Ectodermal cell (in vitro differentiated cells): ENCODE measurements around the gene LRTM2.

ENCODE experiments used
- H3K27ac ChIP-seq: 2 replicates; pipeline ENCODE4 v1.7.0; 2013; ENCODE audit warnings: mild to moderate bottlenecking, low read depth, low read length; ENCODE audit not compliant: insufficient read depth, poor library complexity, severe bottlenecking
- H3K27me3 ChIP-seq: 2 replicates; pipeline ENCODE4 v1.7.0; 2013; ENCODE audit warnings: mild to moderate bottlenecking, low read length; ENCODE audit not compliant: insufficient read depth, control insufficient read depth, poor library complexity, severe bottlenecking
- H3K36me3 ChIP-seq: one replicate; pipeline ENCODE4 v1.7.0; 2013; ENCODE audit warnings: low read length; ENCODE audit not compliant: control insufficient read depth, insufficient read depth
- H3K4me1 ChIP-seq: one replicate; pipeline ENCODE4 v1.7.0; 2013; ENCODE audit warnings: low read length; ENCODE audit not compliant: control insufficient read depth, insufficient read depth
- H3K4me3 ChIP-seq: 2 replicates; pipeline ENCODE4 v1.7.0; 2013; ENCODE audit warnings: low read depth, low read length, control low read depth; ENCODE audit not compliant: insufficient read depth
- H3K9me3 ChIP-seq: 2 replicates; pipeline ENCODE4 v1.7.0; 2013; ENCODE audit warnings: mild to moderate bottlenecking, low read length, moderate library complexity; ENCODE audit not compliant: control insufficient read depth
- WGBS, 2 experiments: methylation state at CpG; one replicate each; pipeline ENCODE4 v1.1.7; 2013; ENCODE audit warnings: missing lambda C conversion rate in 2 of 2; 5-methylcytosine and 5-hydroxymethylcytosine counted together

Gene LRTM2

DNA sequence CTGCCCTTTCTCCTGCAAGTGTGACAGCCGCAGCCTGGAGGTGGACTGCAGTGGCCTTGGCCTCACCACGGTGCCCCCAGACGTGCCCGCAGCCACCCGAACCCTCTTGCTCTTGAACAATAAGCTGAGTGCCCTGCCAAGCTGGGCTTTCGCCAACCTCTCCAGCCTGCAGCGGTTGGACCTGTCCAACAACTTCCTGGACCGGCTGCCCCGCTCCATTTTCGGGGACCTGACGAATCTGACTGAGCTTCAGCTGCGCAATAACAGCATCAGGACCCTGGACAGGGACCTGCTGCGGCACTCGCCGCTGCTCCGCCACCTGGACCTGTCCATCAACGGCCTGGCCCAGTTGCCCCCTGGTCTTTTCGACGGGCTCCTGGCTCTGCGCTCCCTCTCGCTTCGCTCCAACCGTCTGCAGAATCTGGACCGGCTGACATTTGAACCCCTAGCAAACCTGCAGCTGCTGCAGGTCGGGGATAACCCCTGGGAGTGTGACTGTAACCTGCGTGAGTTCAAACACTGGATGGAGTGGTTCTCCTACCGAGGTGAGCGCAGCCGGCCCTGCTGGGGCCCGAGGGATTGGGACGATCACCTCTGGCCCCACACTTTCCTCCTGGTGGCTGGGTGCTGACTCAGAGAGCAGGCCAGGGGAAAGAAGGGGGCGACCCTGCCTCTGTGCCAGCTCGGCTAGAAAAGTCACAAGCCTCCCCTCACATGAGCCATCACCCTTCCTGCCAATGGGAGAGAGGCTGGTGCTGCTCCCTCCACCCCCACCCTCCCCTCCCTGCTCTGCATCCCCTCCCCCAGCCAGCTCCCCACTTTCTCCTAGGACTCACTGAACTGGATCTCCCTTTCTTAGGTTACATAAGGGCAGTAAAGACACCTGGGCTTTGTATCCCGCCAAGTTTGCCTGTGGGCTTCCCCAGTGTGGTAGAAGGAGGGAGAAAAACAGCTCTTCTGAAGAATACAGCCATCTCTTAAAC, 10.9 kb downstream of the LRTM2 start:
- H3K27ac ChIP-seq = no peak overlapping the region
- H3K36me3 ChIP-seq = no peaks in the 10 kb centered on the region
- H3K4me1 ChIP-seq = peaks cover 3% of the 10 kb centered on the region
- 21 to 22% methylated on average over 33 to 34 of the region's 34 CpGs for WGBS, 2 experiments
- H3K9me3 ChIP-seq = no peaks in the 10 kb centered on the region
- H3K4me3 ChIP-seq = no peak overlapping the region
- peaks cover 22% of the 10 kb centered on the region for H3K27me3 ChIP-seq

DNA sequence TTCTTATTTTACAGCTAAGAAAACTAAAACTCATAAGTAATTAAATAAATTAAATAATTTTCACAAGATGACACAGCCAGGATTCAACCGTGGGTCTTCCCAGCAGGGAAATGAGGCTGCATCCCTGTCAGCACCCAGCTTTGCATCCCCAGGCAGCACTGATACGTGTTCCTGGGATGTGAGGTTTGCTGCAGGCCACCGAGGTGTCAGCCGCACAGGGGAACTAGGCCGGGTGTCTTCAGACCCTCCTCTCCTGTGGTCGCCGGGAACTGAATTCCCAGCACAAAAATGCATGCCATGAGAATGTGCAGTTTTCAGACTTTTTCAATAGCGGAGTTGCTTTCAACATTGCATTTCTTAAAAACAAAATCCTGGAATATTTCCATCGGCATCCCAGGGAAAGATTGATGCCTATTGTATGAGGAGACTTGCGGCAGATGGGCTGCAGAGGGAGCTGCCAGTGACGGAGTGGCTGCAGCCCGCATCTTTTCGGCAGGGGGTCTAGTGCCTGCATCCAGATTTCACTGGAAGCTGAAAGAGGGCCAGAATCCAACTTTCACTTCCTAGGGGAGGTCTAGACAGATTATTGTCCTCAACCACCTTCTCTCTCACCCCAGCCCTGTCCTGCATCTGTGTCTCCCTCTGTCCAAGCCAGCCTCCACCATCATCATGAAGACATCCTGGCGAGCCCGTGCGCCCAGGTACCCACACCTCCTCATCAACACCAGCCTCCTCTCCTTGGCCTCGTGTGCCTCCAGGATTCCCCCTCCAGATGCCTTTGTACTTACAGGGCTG, 12.6 kb downstream of the LRTM2 start:
- no peak overlapping the region for H3K27ac ChIP-seq
- no peaks in the 10 kb centered on the region for H3K9me3 ChIP-seq
- H3K4me3 ChIP-seq = no peak overlapping the region
- H3K27me3 ChIP-seq = peaks cover 22% of the 10 kb centered on the region
- 80 to 81% methylated on average over 17 of the region's 17 CpGs for WGBS, 2 experiments
- peaks cover 16% of the 10 kb centered on the region for H3K4me1 ChIP-seq
- H3K36me3 ChIP-seq = no peaks in the 10 kb centered on the region

DNA sequence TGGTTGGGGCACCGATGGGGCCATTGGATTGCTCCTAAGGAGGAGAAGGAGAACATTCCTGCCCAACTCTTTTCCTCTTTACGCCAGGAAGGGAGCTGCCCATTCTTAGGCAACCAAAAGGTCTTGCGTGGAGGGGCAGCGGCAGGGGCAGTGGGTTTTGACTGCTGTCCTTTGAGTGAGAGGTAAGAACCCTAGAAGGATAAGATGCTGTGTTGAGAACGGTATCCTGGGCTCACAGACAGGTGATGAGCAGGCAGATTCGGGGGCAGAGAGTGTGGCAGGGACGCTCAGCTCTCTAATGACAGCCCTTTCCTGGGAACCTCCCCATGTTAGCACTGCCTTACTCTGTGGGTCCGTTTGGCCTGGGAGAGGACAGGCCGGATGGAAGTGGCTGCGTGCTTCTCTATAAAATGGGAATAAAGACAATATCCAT, 13.2 kb downstream of the LRTM2 start:
- Histone ChIP-seq H3K27me3 (peaks cover 22% of the 10 kb centered on the region), H3K4me3 (no peak overlapping the region), H3K4me1 (peaks cover 16% of the 10 kb centered on the region), H3K36me3 (no peaks in the 10 kb centered on the region), H3K9me3 (no peaks in the 10 kb centered on the region), H3K27ac (no peak overlapping the region)
- 88 to 90% methylated on average over 10 of the region's 10 CpGs for WGBS, 2 experiments

DNA sequence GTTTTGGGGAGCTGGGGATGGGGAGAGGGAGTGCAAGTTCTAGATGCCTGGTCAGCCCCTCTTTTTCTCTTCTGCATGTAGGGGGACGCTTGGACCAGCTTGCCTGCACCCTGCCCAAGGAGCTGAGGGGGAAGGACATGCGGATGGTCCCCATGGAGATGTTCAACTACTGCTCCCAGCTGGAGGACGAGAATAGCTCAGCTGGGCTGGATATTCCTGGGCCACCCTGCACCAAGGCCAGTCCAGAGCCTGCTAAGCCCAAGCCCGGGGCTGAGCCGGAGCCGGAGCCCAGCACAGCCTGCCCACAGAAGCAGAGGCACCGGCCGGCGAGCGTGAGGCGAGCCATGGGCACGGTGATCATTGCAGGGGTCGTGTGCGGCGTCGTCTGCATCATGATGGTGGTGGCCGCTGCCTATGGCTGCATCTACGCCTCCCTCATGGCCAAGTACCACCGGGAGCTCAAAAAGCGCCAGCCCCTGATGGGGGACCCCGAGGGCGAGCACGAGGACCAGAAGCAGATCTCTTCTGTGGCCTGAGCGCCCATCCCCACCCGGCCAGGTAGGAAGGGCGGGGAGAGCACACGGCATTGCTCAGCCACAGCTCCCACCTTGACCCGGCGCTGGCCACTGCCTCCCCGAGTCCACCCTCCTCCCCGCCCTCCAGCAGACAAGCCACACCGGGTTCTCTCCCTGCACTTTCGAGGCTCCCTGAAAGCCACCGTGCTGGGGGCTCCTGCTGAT, 14.0 kb downstream of the LRTM2 start:
- H3K4me1 ChIP-seq = peaks cover 16% of the 10 kb centered on the region
- H3K36me3 ChIP-seq = no peaks in the 10 kb centered on the region
- no peak overlapping the region for H3K4me3 ChIP-seq
- H3K27me3 ChIP-seq = peaks cover 22% of the 10 kb centered on the region
- H3K9me3 ChIP-seq = no peaks in the 10 kb centered on the region
- WGBS, 2 experiments = 92 to 94% methylated on average over 34 of the region's 34 CpGs
- H3K27ac ChIP-seq = no peak overlapping the region

DNA sequence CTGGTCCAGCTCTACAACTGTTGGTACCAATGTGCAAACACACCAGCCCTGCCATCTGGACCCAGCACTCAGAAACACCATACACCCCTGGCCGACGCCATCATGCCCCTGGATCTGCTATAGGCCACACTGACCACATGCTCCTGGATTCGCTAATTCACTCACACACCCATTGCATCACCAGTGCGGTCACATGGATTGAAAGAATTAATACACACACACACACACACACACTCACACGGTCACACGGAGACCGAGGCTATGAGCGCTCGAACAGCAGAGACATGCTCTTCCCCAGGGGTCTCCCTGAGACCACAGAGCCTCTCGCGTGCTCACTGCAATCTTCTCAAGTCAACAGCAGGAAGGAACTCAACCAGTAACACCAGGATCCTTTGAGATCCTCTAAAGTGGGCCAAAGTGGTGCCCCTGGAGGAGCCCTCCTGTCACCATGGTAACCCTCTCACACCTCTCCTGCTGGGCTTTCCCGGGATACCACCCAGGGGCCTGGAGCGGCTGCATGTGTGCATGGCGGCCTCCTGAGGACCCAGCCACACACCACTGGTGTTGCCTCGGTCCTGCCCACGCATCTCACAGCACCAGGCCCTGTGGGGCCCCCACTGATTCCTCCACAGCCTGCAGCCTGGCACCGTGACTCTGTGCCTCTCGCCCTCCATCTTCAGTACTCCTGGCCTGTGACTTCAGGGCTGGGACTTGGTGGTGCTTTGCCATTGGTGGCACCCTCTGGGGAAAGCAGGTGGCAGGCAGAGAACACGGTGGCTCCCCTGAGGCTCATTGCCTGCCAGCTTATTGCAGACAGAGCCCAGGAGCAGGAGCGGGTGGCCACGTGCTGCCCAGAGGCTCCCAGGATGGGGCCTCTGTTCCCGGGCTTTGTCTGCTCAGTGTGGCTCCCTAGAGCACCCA, 15.1 kb downstream of the LRTM2 start:
- Histone ChIP-seq H3K4me3 (no peak overlapping the region), H3K27ac (no peak overlapping the region), H3K9me3 (no peaks in the 10 kb centered on the region), H3K27me3 (peaks cover 17% of the 10 kb centered on the region), H3K4me1 (peaks cover 16% of the 10 kb centered on the region), H3K36me3 (no peaks in the 10 kb centered on the region)
- WGBS, 2 experiments = 91 to 92% methylated on average over 22 of the region's 22 CpGs

DNA sequence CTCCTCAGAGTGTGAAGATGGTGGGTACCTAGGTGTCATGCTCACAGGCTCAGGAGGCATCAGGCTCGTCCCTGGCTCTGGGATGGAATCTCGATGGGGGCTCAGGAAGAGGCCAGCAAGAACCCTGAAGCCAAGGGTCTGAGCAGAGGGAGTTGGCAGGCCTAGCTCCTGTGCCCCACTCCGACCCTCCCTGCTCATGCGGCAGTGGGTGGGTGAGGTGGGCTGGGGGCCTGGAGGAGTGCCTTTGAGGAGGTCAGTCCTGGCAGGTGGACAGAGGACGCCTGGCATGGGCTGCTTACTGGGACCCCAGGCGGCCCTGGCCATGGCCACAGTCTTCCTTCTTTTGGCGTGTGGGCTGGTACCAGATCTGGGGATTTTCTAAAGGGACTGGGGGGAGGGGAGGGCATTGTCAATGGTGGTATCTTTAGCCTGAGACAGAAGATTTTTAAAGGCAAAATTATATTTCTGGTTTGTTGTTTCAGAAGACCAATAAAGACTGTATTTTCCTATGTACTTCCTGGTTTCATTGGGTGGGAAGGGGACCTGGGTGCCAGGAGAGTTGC, 16.0 kb downstream of the LRTM2 start:
- H3K36me3 ChIP-seq = no peaks in the 10 kb centered on the region
- H3K27me3 ChIP-seq = peaks cover 8% of the 10 kb centered on the region
- H3K27ac ChIP-seq = no peak overlapping the region
- H3K4me3 ChIP-seq = no peak overlapping the region
- H3K4me1 ChIP-seq = peaks cover 13% of the 10 kb centered on the region
- H3K9me3 ChIP-seq = no peaks in the 10 kb centered on the region
- WGBS, 2 experiments = 84 to 88% methylated on average over 7 of the region's 7 CpGs

DNA sequence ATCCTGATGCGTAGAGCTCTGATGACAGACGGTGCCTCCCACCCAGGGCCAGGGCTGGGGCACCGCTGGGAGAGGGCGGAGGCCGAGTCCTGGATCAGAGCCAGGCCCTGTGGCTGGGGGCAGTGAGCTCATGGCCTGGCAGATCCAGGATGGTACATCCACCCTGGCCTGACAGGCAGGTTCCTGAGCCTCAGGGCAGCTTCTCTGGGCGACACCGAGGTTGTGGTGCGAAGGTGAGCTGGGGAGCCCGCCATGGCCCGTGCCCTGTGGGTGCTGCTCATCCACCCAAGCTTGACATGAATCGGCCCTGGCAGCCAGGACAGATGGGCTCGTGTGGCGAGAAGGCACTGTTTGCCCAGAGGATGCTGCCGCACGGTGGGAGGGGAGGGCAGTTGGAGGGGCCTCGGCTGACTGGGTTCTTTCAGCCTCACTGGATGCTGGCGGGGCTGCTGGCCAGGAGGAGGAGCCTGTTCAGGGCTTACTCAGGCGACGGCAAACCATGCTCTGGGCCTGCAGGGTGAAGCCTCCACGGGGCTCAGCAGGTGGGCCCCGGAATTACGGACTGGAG, 16.6 kb downstream of the LRTM2 start:
- WGBS, 2 experiments = 70 to 72% methylated on average over 22 of the region's 22 CpGs
- Histone ChIP-seq H3K4me1 (peaks cover 13% of the 10 kb centered on the region), H3K9me3 (no peaks in the 10 kb centered on the region), H3K36me3 (no peaks in the 10 kb centered on the region), H3K27ac (no peak overlapping the region), H3K27me3 (peaks cover 2% of the 10 kb centered on the region), H3K4me3 (no peak overlapping the region)

DNA sequence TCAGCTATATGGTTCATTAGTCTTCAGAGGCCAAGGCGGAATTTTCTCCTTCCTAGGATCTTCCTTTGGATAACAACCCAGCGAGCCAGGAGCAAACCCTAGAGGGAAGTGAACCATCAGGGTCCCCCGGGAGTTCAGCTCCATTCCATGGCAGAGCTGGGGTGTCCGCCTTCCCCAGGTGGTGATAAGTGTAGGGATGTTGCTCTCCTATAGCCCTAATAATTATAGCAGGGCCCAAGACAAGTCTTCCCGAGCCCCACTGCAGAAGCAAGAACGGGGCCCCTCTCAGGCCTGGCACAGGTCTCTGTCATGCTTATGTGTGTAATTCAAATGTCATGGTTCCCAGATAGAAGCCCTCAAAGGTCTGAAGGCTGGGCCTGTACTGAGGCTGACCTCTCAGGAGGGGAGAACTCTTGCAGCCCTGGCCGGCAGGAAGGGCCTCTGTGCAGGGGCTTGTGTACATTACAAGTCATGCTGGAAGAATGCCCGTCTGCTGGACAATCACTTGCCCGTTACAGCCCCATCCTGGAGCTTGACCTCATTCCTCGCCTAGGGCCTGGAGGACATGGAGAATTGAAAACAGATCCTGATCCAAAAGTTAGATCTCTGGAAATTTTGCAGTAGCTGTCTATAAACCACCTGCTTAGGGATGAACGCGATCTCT, 17.3 kb downstream of the LRTM2 start:
- peaks cover 13% of the 10 kb centered on the region for H3K4me1 ChIP-seq

More for the DNA sequence above, 17.3 kb downstream of the LRTM2 start:
- no peak overlapping the region for H3K4me3 ChIP-seq
- H3K9me3 ChIP-seq = no peaks in the 10 kb centered on the region
- H3K27ac ChIP-seq = no peak overlapping the region
- no peaks in the 10 kb centered on the region for H3K36me3 ChIP-seq
- H3K27me3 ChIP-seq = no peaks in the 10 kb centered on the region
- 86 to 90% methylated on average over 12 of the region's 12 CpGs for WGBS, 2 experiments
